Fibroblast of lung (primary cell): ENCODE measurements around the gene OLFM1. TPM values are rescaled to one million over a fixed set of nuclear protein-coding genes. Genes with fewer than 3 reads are reported as not detected.

ENCODE experiments used
- DNase-seq, 2 donors: peaks; one replicate each; pipeline versions ENCODE4 v3.0.0 to v3.0.0-alpha.2; 2010; ENCODE audit warnings: low read depth in 2 of 2
- H2AFZ ChIP-seq: 2 replicates; pipeline ENCODE4 v1.5.1; 2012; ENCODE audit warnings: low read length, control low read depth, inconsistent platforms
- H3K27ac ChIP-seq: 2 replicates; pipeline ENCODE4 v1.5.1; 2011; ENCODE audit warnings: low read length, control low read depth; ENCODE audit not compliant: insufficient read depth
- H3K27me3 ChIP-seq: 2 replicates; pipeline ENCODE4 v1.5.1; 2011; ENCODE audit warnings: mild to moderate bottlenecking, low read length; ENCODE audit not compliant: control insufficient read depth, insufficient read depth
- H3K36me3 ChIP-seq: 2 replicates; pipeline ENCODE4 v1.5.1; 2011; ENCODE audit warnings: low read length; ENCODE audit not compliant: control insufficient read depth, insufficient read depth
- H3K4me1 ChIP-seq: 2 replicates; pipeline ENCODE4 v1.5.1; 2011; ENCODE audit warnings: low read length; ENCODE audit not compliant: control insufficient read depth, insufficient read depth; ENCODE audit errors: extremely low read depth
- H3K4me2 ChIP-seq: 2 replicates; pipeline ENCODE4 v1.5.1; 2011; ENCODE audit warnings: low read length, control low read depth; ENCODE audit not compliant: insufficient read depth; ENCODE audit errors: extremely low read depth
- H3K4me3 ChIP-seq, 4 experiments: fragments of 200-600 bp in 1 of 4; sonication (generic) in 1 of 4; replicated peaks in 1 of 4; 2 replicates each; pipeline ENCODE4 v1.5.1; 2011 to 2016; ENCODE audit warnings: low read length in 4 of 4, low read depth in 3 of 4, mild to moderate bottlenecking in 3 of 4, control low read depth in 2 of 4, inconsistent platforms in 1 of 4, mixed read lengths in 1 of 4; ENCODE audit not compliant: insufficient read depth in 1 of 4; ENCODE audit errors: control extremely low read depth in 1 of 4
- H3K79me2 ChIP-seq: 2 replicates; pipeline ENCODE4 v1.5.1; 2012; ENCODE audit warnings: mild to moderate bottlenecking, low read length, inconsistent platforms; ENCODE audit not compliant: control insufficient read depth, insufficient read depth
- H3K9ac ChIP-seq: 2 replicates; pipeline ENCODE4 v1.5.1; 2011; ENCODE audit warnings: mild to moderate bottlenecking, low read length, control low read depth; ENCODE audit not compliant: insufficient read depth
- H3K9me3 ChIP-seq: 2 replicates; pipeline ENCODE4 v1.5.1; 2012; ENCODE audit warnings: low read depth, low read length; ENCODE audit not compliant: control insufficient read depth, insufficient read depth
- H4K20me1 ChIP-seq: 2 replicates; pipeline ENCODE4 v1.5.1; 2011; ENCODE audit warnings: low read length; ENCODE audit not compliant: control insufficient read depth, insufficient read depth; ENCODE audit errors: extremely low read depth
- EZH2 ChIP-seq: IDR thresholded peaks from 2 replicates; pipeline ENCODE4 v1.5.1; 2012; ENCODE audit warnings: low read length, control low read depth, mild to moderate bottlenecking; ENCODE audit errors: missing control alignments
- polyA plus RNA-seq, 2 donors: library from polyadenylated mRNA; depleted of rRNA in 1 of 2; stranded (reverse) in 1 of 2; unstranded in 1 of 2; fragments of >200 nt; gene quantifications; 2 replicates each; pipeline ENCODE4 v1.2.1, GENCODE V29; 2011 to 2012; ENCODE audit warnings: missing spikeins in 1 of 2
- total RNA-seq: library from RNA; depleted of rRNA; stranded (reverse); fragments of >200 nt; gene quantifications from 2 replicates; pipeline ENCODE4 v1.2.1, GENCODE V29; 2014
- TF ChIP-seq, protein P1 (sequence below), 2 donors: IDR thresholded peaks in 1 of 2; conservative IDR thresholded peaks in 1 of 2; 1 replicate in 1 of 2; 2 replicates in 1 of 2; pipeline ENCODE4 v1.5.1; 2011 to 2012; ENCODE audit warnings: low read length in 2 of 2, control low read depth in 1 of 2, inconsistent platforms in 1 of 2, low read depth in 1 of 2, mild to moderate bottlenecking in 1 of 2

The OLFM1 gene
- total and polyA plus RNA-seq, 2 donors (not counting 1 experiment from before 2014, with no cell fraction given): 2.0 to 7.6 TPM

DNA sequence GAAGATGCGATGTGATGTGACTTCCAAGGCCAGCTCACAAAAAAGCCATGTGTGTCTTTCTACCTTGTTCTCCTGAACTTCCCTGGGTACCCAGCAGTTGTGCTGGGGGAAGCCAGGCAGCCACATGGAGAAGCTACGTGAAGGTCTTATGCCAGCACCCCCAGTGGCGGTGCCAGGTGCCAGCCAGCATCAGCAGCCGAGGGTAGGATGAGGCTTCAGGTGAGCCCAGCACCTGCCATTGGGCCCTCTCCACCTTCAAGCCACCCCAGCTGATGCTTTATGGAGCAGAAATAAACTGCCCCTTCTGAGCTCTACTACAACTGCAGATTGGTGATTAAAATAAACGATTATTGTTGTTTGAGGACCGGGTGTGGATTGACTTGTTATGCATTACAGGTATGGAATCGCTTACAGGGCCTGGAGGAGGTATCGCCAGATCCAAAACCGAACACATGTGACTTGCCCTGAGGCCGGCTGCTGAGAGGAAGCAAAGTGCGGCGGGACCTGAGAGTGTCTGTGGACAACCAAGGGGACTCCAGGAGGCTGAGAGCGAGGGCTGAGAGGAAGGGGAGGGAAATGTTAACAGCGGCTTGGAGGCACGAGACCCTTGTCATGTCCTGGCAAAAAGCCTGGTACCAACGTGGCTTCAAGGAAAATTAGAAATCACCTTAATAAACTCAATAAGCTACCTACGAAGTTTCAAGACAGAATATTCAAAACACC lies 36.0 kb upstream of the OLFM1 start:
- no peaks in the 10 kb centered on the region for H3K36me3 ChIP-seq
- no peaks in the 10 kb centered on the region for H3K27me3 ChIP-seq
- no peak overlapping the region for H3K4me2 ChIP-seq
- no peak overlapping the region for H3K9ac ChIP-seq
- no peaks in the 10 kb centered on the region for H3K9me3 ChIP-seq
- no peak for DNase-seq
- no peak overlapping the region for H2AFZ ChIP-seq
- H4K20me1 ChIP-seq: no peaks in the 10 kb centered on the region
- no peak overlapping the region for H3K27ac ChIP-seq
- no peaks in the 10 kb centered on the region for H3K4me1 ChIP-seq
- H3K4me3 ChIP-seq: no peak overlapping the region
- TF ChIP-seq EZH2: no peak
- TF ChIP-seq, protein P1, sequence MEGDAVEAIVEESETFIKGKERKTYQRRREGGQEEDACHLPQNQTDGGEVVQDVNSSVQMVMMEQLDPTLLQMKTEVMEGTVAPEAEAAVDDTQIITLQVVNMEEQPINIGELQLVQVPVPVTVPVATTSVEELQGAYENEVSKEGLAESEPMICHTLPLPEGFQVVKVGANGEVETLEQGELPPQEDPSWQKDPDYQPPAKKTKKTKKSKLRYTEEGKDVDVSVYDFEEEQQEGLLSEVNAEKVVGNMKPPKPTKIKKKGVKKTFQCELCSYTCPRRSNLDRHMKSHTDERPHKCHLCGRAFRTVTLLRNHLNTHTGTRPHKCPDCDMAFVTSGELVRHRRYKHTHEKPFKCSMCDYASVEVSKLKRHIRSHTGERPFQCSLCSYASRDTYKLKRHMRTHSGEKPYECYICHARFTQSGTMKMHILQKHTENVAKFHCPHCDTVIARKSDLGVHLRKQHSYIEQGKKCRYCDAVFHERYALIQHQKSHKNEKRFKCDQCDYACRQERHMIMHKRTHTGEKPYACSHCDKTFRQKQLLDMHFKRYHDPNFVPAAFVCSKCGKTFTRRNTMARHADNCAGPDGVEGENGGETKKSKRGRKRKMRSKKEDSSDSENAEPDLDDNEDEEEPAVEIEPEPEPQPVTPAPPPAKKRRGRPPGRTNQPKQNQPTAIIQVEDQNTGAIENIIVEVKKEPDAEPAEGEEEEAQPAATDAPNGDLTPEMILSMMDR (conservative IDR thresholded peaks at IDR 0.05 in 1 of 2, IDR thresholded peaks at IDR 0.05 in 1 of 2; ENCODE audit: low read depth in 1 of 2, low read length in 2 of 2): no peak
- no peaks in the 10 kb centered on the region for H3K79me2 ChIP-seq

DNA sequence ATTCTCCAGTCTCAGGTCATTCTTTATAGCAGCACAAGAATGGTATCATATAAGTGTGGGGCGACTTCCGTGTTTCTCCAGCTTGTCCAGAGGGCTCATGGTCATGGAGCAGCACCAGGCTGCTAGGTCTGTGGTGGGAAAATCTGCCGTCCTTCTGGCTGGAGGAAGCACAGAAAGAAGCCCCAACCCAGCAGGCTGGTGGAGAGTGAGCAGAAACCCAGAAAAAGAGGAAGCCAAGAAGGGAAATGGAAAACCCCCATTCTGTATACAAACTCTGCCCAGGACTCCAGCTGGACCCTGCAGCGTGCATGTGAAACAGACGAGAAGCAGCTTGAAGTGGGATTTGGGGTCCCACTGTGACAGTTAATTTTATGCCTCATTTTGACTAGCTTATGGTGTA lies 34.3 kb upstream of the OLFM1 start:
- Histone ChIP-seq H3K4me3 (no peak overlapping the region), H2AFZ (no peak overlapping the region), H3K9ac (no peak overlapping the region), H3K27me3 (no peaks in the 10 kb centered on the region), H3K36me3 (no peaks in the 10 kb centered on the region), H3K4me1 (no peaks in the 10 kb centered on the region), H4K20me1 (no peaks in the 10 kb centered on the region), H3K79me2 (no peaks in the 10 kb centered on the region), H3K4me2 (no peak overlapping the region), H3K27ac (no peak overlapping the region), H3K9me3 (no peaks in the 10 kb centered on the region)
- no peak for DNase-seq
- TF ChIP-seq EZH2: no peak
- TF ChIP-seq, protein P1 (conservative IDR thresholded peaks at IDR 0.05 in 1 of 2, IDR thresholded peaks at IDR 0.05 in 1 of 2; ENCODE audit: low read depth in 1 of 2, low read length in 2 of 2): no peak

DNA sequence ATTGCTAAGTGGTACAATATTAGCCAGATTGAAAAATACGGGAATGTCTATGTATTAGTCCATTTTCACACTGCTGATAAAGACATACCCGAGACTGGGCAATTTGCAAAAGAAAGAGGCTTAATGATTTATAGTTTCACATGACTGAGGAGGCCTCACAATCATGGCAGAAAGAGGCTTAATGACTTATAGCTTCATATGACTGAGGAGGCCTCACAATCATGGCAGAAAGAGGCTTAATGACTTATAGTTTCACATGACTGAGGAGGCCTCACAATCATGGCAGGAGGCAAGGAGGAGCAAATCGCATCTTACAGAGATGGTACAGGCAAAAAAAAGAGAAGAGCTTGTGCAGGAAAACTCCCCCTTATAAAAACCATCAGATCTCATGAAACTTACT lies 32.3 kb upstream of the OLFM1 start:
- no peak for TF ChIP-seq EZH2
- TF ChIP-seq, protein P1 (conservative IDR thresholded peaks at IDR 0.05 in 1 of 2, IDR thresholded peaks at IDR 0.05 in 1 of 2; ENCODE audit: low read depth in 1 of 2, low read length in 2 of 2): no peak

More for the DNA sequence above, 32.3 kb upstream of the OLFM1 start:
- no peaks in the 10 kb centered on the region for H3K9me3 ChIP-seq
- no peaks in the 10 kb centered on the region for H3K27me3 ChIP-seq
- no peaks in the 10 kb centered on the region for H3K79me2 ChIP-seq
- DNase-seq: no peak
- no peaks in the 10 kb centered on the region for H3K36me3 ChIP-seq
- H3K9ac ChIP-seq: no peak overlapping the region
- H3K4me1 ChIP-seq: no peaks in the 10 kb centered on the region
- no peak overlapping the region for H2AFZ ChIP-seq
- no peaks in the 10 kb centered on the region for H4K20me1 ChIP-seq
- H3K4me2 ChIP-seq: no peak overlapping the region
- H3K27ac ChIP-seq: no peak overlapping the region
- no peak overlapping the region for H3K4me3 ChIP-seq
